GM10248 (cell line): Measurements from ENCODE around the gene TDRD10.

Experiments used
- CTCF ChIA-PET: fragments of 300-600 bp; sonication (Branson Sonifier 250); formaldehyde crosslinking; extraction: SDS; loops from one replicate; lab custom pipeline; 2021; ENCODE audit warnings: antibody characterized with exemption; lab: Yijun Ruan, JAX
- POLR2A ChIA-PET: fragments of 350-650 bp; sonication (Branson Sonifier 250); formaldehyde crosslinking; extraction: SDS; loops from one replicate; lab custom pipeline; 2020; ENCODE audit warnings: antibody characterized with exemption; lab: Yijun Ruan, JAX
- DNase-seq: peaks from one replicate; pipeline ENCODE4 v3.0.0; 2012; ENCODE audit errors: extremely low spot score
- TF ChIP-seq, protein P1 (sequence below): IDR thresholded peaks from 2 replicates; pipeline ENCODE4 v1.5.1; 2012; ENCODE audit warnings: mild to moderate bottlenecking, low read depth; ENCODE audit errors: extremely low read depth, missing control alignments, control extremely low read depth

TDRD10 gene

GRCh38 chr1:154533952-154534844 is 32.2 kb downstream of the TDRD10 start:
- TF ChIP-seq, protein P1, sequence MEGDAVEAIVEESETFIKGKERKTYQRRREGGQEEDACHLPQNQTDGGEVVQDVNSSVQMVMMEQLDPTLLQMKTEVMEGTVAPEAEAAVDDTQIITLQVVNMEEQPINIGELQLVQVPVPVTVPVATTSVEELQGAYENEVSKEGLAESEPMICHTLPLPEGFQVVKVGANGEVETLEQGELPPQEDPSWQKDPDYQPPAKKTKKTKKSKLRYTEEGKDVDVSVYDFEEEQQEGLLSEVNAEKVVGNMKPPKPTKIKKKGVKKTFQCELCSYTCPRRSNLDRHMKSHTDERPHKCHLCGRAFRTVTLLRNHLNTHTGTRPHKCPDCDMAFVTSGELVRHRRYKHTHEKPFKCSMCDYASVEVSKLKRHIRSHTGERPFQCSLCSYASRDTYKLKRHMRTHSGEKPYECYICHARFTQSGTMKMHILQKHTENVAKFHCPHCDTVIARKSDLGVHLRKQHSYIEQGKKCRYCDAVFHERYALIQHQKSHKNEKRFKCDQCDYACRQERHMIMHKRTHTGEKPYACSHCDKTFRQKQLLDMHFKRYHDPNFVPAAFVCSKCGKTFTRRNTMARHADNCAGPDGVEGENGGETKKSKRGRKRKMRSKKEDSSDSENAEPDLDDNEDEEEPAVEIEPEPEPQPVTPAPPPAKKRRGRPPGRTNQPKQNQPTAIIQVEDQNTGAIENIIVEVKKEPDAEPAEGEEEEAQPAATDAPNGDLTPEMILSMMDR = peak; percentile 10
- POLR2A ChIA-PET = no interaction called here
- DNase-seq = peak; percentile 38
- CTCF ChIA-PET = interaction anchor here (1.2 to 10.7 kb wide), 6 partner anchors 11 to 54 kb away, joined by 3 to 60 read pairs (median 4); no protein-coding TSS in a partner anchor

DNA sequence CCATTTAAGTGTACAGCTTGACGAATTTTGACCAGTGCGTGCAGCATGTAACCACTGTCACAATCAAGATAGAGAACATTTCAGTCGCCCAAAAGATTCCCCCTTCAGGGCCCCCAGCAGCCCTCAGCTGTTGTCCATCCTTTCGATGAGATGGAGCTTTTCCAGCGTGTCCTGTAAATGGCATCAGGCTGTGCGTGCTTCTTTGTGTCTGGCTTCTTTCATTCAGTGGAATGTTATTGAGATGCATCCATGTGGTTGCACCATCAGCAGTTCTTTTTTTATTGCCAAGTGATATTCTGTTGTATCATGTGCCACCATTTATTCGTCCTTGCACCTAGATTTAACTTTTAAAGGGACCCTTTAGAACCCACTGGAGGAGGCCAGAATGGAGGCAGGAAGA is 34.6 kb downstream of the TDRD10 start:
- POLR2A ChIA-PET = no interaction called here
- CTCF ChIA-PET = interaction anchor here (0.6 to 10.7 kb wide), 4 partner anchors 9 to 56 kb away, joined by 3 to 60 read pairs (median 9); no protein-coding TSS in a partner anchor
- TF ChIP-seq, protein P1 = no peak
- no peak for DNase-seq

GRCh38 chr1:154539486-154540483 is 37.8 kb downstream of the TDRD10 start:
- CTCF ChIA-PET = interaction anchor here (10.7 kb wide), 1 partner anchor 60 kb away, joined by 60 read pairs; no protein-coding TSS in a partner anchor
- no peak for DNase-seq
- TF ChIP-seq, protein P1 = no peak
- POLR2A ChIA-PET = no interaction called here

DNA sequence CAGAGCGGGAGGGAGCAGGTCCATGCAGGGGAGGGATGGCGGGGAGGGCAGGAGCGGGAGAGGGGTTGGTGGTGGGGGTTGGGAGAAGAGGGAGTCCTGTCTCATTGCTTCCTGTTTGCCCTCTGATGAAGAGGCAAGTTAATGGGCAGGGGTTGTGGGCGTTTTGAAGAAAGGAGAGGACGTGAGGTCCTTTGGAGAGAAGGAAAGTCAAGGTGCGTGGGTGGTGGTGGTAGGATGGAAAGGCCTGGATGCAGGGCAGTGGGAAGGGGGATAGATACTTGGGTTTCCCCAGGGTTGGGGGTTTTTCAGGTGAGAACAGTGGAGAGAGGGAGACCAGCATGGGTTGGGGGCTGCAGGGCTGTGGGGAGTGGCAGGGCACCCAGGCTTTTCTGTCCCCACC is 39.2 kb downstream of the TDRD10 start:
- ChIA-PET CTCF (interaction anchor here (0.9 to 10.7 kb wide), 3 partner anchors 46 to 61 kb away, joined by 3 to 60 read pairs (median 3); no protein-coding TSS in a partner anchor), POLR2A (no interaction called here)
- no peak for DNase-seq
- TF ChIP-seq, protein P1 = no peak

GRCh38 chr1:154546264-154547063 is 44.4 kb downstream of the TDRD10 start:
- ChIA-PET CTCF (interaction anchor here (0.6 to 14.3 kb wide), 72 partner anchors 9 to 473 kb away, joined by 3 to 369 read pairs (median 4); partner anchors contain the start of genes SHE, TDRD10 and UBE2Q1), POLR2A (interaction anchor here (0.7 kb wide), 1 partner anchor 60 kb away, joined by 3 read pairs; no protein-coding TSS in a partner anchor)
- TF ChIP-seq, protein P1 = peak; percentile 89
- peak; percentile 82 for DNase-seq
